Fibroblast of skin of left quadriceps (primary cell): Measurements from ENCODE around the gene MSTN.
"Not testable (repeated sequence)": the region's sequence is repeated elsewhere in the genome, so short reads cannot be mapped to it uniquely, and the experiment has no call there.

Experiments
- DNase-seq, 2 experiments: peaks; one replicate each; pipeline ENCODE4 v3.0.0-alpha.2; 2013; ENCODE audit warnings: low read depth in 2 of 2

MSTN gene

GRCh38 chr2:190063624-190064023 lies 1.1 kb upstream of the MSTN start:
- DNase-seq: no peak

- DNase-seq: no peak
These were observed 476 bp downstream of the MSTN start for GRCh38 chr2:190062053-190062452.

GRCh38 chr2:190060626-190061025 lies 1.9 kb downstream of the MSTN start:
- no peak for DNase-seq

- DNase-seq: no peak
These were observed 2.5 kb downstream of the MSTN start for GRCh38 chr2:190060019-190060418.

- no peak for DNase-seq
These were observed 9.1 kb downstream of the MSTN start for GRCh38 chr2:190053426-190053825.

- DNase-seq: no peak
These were observed 10.2 kb downstream of the MSTN start for GRCh38 chr2:190052307-190052706.

GRCh38 chr2:190051223-190051622 lies 11.3 kb downstream of the MSTN start:
- DNase-seq: no peak

- peak; percentile 1 to 8 for DNase-seq
These were observed 12.5 kb downstream of the MSTN start for GRCh38 chr2:190050001-190050400.

- no peak for DNase-seq
These were observed 17.7 kb downstream of the MSTN start for GRCh38 chr2:190044866-190045265.

GRCh38 chr2:190043441-190043840 lies 19.1 kb downstream of the MSTN start:
- DNase-seq: no peak

- no peak for DNase-seq
These were observed 26.5 kb downstream of the MSTN start for GRCh38 chr2:190036071-190036470.

GRCh38 chr2:190034417-190034816 lies 28.1 kb downstream of the MSTN start:
- not testable (repeated sequence) for DNase-seq

- DNase-seq: no peak
These were observed 30.4 kb downstream of the MSTN start for GRCh38 chr2:190031969-190032618.

- peak in 1 of 2 experiments; percentile 9 for DNase-seq
These were observed 38.7 kb downstream of the MSTN start for GRCh38 chr2:190023860-190024259.

- DNase-seq: no peak
These were observed 41.8 kb downstream of the MSTN start for GRCh38 chr2:190020720-190021119.

- DNase-seq: no peak
These were observed 44.7 kb downstream of the MSTN start for GRCh38 chr2:190017837-190018236.

- DNase-seq: not testable (repeated sequence)
These were observed 46.6 kb downstream of the MSTN start for GRCh38 chr2:190015969-190016368.
